Right ventricle myocardium inferior (tissue), 1 donor: Measurements from ENCODE around the gene MYBPC1. TPM values are rescaled to one million over a fixed set of nuclear protein-coding genes. Genes with fewer than 3 reads are reported as not detected.
"Not testable (repeated sequence)": the region's sequence is repeated elsewhere in the genome, so short reads cannot be mapped to it uniquely, and the experiment has no call there.

Experiments used
- ATAC-seq: fragments of 200-7000 bp; cut with Tn5 transposase; one replicate; pipeline ENCODE4 v1.9.1; 2020; ENCODE audit warnings: mild to moderate bottlenecking, moderate library complexity
- DNase-seq: peaks from one replicate; pipeline ENCODE4 v3.0.0; 2021; ENCODE audit errors: missing footprints
- intact Hi-C: fragments of 100-400 bp; cut with DNase I; formaldehyde crosslinking; loops from one replicate; pipeline ENCODE4 v1.11.0; 2022
- long read RNA-seq: library from polyadenylated mRNA; unstranded; transcript quantifications from one replicate; pipeline ENCODE4 v2.0.0, GENCODE V29; 2021
- total RNA-seq: library from RNA; stranded (reverse); fragmentation: NEBNext Ultra II Directional; extraction: Animal tissue kit (Norgen Biotek cat#: 25700); gene quantifications from one replicate; pipeline ENCODE4 v1.2.1, GENCODE V29; 2021
- donor health status: DM: no; HTN: yes; CAD: no; lungs with severe emphysema.

MYBPC1 gene
- 7.3 TPM for total RNA-seq
- long read RNA-seq, partial matches to known transcripts: 5 of 5 reads
- long read RNA-seq, other reads (novel, unspliced or antisense): 0 of 5 reads

DNA sequence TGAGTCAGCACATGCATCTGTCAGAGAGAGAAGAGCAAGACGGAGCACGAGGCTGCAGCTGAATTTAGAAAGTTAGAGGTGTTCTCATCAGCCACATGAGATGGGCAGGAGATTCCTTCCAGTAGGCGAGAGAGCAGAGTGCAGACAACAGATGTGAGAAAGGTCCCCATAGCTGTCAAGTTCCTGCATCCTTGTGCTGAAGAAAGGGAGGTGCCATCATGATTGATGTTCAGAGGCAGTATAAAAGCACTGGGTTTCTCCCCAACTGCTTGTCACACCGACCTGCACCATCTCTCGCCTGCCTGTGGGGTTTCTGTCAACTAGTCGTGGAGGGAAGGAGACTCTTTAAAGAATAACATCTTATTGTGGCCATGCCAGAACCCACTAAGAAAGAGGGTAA lies at the start of gene MYBPC1:
TSS of gene MYBPC1 (plus strand) at position 272 of the 400 bp plus-strand sequence. CDS start at position 372, 100 bp downstream.
- intact Hi-C loops: no loop called here
- DNase-seq: no peak
- no peak for ATAC-seq

DNA sequence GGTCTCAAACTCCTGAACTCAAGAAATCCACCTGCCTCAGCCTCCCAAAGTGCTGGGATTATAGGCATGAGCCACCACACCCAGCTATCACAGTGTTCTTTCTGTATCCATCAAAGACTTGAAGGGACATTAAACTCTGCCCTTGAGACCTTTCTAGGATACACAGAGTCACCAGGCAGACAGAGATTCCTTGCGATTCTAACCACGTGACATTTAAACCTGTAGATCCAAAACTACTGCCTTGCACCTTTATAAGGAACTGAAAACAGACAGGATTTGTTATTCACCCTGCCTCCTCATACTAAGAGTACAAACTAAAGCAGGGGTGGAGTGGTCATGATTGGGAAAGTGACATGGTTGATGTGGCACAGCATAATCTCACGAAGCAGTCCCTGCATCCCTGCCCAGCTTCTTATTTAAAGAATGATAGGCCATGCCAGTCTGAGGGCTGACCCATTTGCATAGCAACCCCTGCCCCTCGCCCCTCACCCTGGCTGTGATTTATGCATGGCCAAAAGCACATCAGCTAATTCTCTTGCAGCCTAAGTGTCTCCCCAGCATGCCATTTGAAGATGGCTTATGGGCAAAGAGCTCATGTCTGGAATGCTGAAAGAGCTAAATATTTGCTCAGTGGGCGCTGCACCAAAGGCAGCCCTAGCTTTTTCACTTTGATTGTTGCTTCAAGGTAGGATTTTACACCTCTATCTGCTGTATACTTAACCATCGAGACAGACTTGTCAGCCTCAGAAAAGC lies 43.2 kb upstream of the MYBPC1 start:
- DNase-seq (no peak), ATAC-seq (no peak)
- intact Hi-C loops: no loop called here

GRCh38 chr12:101552277-101552676 lies 42.5 kb upstream of the MYBPC1 start:
- DNase-seq (no peak), ATAC-seq (peak; percentile 74)
- intact Hi-C loops: no loop called here

GRCh38 chr12:101557094-101557493 lies 37.7 kb upstream of the MYBPC1 start:
- ATAC-seq: no peak
- intact Hi-C loops: no loop called here
- no peak for DNase-seq

DNA sequence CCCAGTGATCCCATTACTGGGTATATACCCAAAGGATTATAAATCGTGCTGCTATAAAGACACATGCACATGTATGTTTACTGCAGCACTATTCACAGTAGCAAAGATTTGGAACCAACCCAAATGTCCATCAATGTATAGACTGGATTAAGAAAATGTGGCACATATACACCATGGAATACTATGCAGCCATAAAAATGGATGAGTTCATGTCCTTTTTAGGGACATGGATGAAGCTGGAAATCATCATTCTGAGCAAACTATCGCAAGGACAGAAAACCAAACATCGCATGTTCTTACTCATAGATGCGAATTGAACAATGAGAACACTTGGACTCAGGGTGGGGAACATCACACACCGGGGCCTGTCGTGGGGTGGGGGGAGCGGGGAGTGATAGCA lies 36.0 kb upstream of the MYBPC1 start:
- DNase-seq, ATAC-seq, intact Hi-C loops: not testable (repeated sequence)

GRCh38 chr12:101563212-101563611 lies 31.6 kb upstream of the MYBPC1 start:
- intact Hi-C loops: no loop called here
- ATAC-seq: no peak

DNA sequence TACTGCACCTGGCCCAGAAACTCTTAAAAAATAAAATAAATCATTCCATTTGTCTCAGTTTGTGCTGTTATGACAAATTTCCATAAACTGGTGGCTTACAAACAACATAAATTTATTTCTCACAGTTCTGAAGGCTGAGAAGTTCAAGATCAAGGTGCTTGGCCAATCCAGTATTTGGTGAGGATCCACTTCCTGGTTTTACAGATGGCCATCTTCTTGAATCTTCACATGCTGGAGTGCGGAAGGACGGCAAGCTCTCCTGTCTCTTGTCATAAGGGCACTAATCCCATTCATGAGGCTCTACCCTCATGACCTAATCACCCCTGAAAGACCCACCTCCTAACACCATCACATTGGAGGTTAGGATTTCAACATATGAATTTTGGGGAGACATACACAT lies 29.9 kb upstream of the MYBPC1 start:
- DNase-seq (no peak), ATAC-seq (no peak)
- intact Hi-C loops: no loop called here

More at GRCh38 chr12:101563212-101563611, 31.6 kb upstream of the MYBPC1 start:
- DNase-seq: no peak

DNA sequence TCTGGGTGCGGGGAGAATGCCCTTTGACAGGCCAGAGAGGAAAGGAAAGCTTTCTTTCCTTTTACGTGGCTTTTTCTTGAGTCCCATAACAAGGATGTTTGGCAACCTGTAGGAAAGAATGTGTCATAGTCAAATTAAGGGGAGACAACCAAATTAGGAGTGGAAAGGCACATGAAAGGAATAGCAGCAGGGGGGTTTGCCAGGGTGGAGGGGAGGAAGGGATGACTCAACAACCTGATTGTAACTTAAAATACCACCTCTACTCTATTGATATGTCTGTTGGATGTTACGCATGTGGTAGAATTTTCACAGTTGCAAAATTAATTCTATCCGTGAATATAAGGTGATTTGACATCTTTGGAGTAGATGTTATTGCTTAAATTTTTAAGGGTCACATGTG lies 28.5 kb upstream of the MYBPC1 start:
- ATAC-seq (no peak), DNase-seq (no peak)
- intact Hi-C loops: no loop called here

DNA sequence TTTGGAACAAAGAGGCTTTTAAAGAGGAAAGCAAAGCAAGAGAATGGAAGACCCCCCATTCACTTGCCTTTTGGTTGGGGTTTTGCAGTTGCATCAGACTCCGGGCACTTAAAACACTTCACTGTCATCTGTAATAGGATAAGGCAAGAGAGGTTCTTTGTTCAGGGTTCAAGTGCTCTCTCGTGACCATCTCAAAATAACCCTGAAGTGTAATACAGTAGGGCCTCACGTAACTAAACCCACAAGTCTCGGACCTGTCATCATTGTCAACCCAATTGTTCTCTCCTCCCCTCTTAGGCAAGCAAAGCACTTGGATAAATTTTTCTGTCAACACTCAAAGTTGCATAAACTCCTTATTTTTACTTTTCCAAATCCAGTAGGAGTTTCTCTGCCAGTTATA lies 26.9 kb upstream of the MYBPC1 start:
- DNase-seq (no peak), ATAC-seq (no peak)
- intact Hi-C loops: no loop called here

DNA sequence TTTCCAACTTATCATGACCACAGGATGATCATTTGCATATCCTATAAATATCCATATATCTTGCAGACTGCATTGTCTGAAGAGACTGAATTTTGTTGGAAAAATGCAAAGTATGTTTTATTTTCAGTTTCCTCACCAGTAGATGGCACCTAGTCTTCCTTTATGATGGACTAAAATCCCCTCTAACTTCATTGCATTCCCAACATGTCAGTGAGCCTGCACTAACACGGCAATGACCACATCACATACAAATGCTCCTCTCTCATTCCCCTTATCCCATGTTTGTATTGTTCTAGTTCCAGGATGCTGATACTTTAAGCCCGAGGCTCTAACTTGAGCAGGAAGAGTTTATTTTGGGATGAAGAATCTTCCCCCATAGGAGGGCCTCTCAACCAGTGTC lies 24.7 kb upstream of the MYBPC1 start:
- intact Hi-C loops: no loop called here

GRCh38 chr12:101571105-101571504 lies 23.7 kb upstream of the MYBPC1 start:
- DNase-seq (no peak), ATAC-seq (no peak)
- intact Hi-C loops: no loop called here

More for the DNA sequence above, 24.7 kb upstream of the MYBPC1 start:
- no peak for DNase-seq
- ATAC-seq: peak; percentile 52

DNA sequence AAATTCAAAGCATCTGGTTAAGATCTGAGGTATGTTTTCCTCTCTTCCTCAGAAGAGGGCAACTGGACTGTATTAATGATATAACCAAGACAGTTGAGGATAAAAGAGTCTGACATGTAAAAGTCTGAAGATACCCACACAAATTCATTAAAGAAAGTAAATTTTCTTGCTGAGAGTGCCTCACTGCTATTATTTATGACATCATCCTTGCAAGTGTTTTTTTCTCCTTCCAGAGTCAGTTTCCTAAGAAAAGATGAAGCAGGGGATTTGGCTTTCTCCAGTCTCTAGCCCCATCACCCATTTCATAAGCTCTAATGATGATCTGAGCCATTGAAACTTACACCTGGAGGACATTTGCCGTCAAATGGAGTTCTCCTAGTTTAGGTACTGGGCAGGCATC lies 21.0 kb upstream of the MYBPC1 start:
- intact Hi-C loops: no loop called here
- ATAC-seq (no peak), DNase-seq (no peak)

DNA sequence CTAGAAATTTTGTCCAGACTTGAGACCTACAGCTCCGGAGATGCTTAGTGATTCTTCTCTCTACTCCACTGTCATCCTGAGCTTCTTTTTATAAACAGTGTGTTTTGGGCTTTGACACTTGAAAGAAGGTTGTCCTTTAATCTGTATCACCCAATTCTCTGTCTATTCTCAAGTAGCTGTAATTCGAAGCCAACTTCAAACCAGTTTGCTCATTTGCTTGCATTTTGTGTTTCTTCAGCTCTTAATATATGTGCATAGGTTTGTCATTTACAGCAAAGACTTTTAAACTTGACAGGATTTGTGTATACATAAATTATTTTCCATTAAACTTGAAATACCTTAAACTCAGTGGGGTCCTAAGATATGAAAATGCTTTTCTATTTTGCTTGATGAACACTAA lies 16.4 kb upstream of the MYBPC1 start:
- intact Hi-C loops: no loop called here
- DNase-seq: no peak
- ATAC-seq: no peak

DNA sequence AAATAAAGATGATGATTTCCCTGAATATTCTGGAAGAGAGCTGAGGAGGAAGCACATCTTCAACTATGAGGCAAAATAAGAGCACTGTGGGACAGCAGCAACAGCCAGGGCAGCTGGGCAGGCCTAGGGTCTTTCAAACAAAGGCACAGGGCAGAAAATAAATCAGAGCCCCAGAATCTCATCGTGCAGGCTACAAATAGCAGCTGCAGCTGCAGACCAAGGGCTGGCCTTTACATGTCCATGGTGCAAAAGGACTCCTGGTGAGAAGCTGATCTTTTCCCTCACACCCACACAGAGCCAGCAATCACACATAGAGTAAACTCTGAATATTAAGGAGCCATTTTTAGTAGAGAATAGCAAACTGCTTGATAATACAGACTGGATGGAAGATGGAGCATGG lies 13.6 kb upstream of the MYBPC1 start:
- intact Hi-C loops: no loop called here
- ATAC-seq (no peak), DNase-seq (no peak)

- intact Hi-C loops: no loop called here
- ATAC-seq (no peak), DNase-seq (no peak)
Measured at GRCh38 chr12:101582937-101583336, 11.8 kb upstream of the MYBPC1 start.

- DNase-seq (no peak), ATAC-seq (no peak)
- intact Hi-C loops: no loop called here
Measured at GRCh38 chr12:101590383-101590782, 4.4 kb upstream of the MYBPC1 start.

DNA sequence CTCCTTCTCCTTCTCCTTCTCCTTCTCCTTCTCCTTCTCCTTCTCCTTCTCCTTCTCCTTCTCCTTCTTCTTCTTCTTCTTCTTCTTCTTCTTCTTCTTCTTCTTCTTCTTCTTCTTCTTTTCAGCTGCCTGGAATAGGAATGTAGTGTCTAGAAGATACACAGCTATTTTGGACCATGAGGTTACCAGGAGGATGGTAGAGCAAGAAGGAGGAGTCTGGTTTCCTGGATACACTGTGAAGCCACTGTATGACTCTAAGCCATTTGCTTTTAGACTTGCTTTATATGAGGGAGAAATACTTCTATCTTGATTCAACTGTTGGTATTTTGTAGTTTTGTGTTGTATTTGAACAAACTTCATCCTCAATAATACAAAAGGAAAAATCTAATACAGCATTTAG lies 3.0 kb upstream of the MYBPC1 start:
- no peak for DNase-seq

GRCh38 chr12:101592448-101592847 lies 2.3 kb upstream of the MYBPC1 start:
- intact Hi-C loops: no loop called here
- ATAC-seq (no peak), DNase-seq (no peak)

More for the DNA sequence above, 3.0 kb upstream of the MYBPC1 start:
- intact Hi-C loops: no loop called here
- ATAC-seq: no peak

- ATAC-seq (no peak), DNase-seq (no peak)
- intact Hi-C loops: no loop called here
Measured at GRCh38 chr12:101592921-101593320, 1.9 kb upstream of the MYBPC1 start.

- no peak for DNase-seq
- intact Hi-C loops: no loop called here
- no peak for ATAC-seq
Measured at GRCh38 chr12:101596172-101596571, 1.4 kb downstream of the MYBPC1 start.

- intact Hi-C loops: no loop called here
- ATAC-seq (no peak), DNase-seq (no peak)
Measured at GRCh38 chr12:101597164-101597563, 2.4 kb downstream of the MYBPC1 start.
